ENCODE measurements around the gene TMEM250. TPM values are rescaled to one million over a fixed set of nuclear protein-coding genes. Genes with fewer than 3 reads are reported as not detected.
A peak's percentile ranks its signal among the peaks of the same experiment; 100 is the strongest.

Gene TMEM250
- polyA plus RNA-seq, 1 donor = 36.2 TPM

- Histone ChIP-seq H3K27ac (ENCODE audit: low read length) (no peak overlapping the region), H3K4me3 (ENCODE audit: low read length) (peak overlapping the region; percentile 25), H3K4me1 (ENCODE audit: control insufficient read depth, insufficient read depth, low read length) (peaks cover 30% of the 10 kb centered on the region), H3K36me3 (ENCODE audit: control insufficient read depth, insufficient read depth, low read length) (peaks cover 11% of the 10 kb centered on the region), H3K9me3 (ENCODE audit: control insufficient read depth, low read depth, low read length) (no peaks in the 10 kb centered on the region), H3K27me3 (ENCODE audit: control insufficient read depth, insufficient read depth, low read length) (peaks cover 3% of the 10 kb centered on the region)
- no CpG with 5 or more reads among the region's 42 CpGs for WGBS (ENCODE audit: insufficient coverage, low lambda C conversion rate)
- no peak for DNase-seq
These were observed 8.3 kb downstream of the TMEM250 start for GRCh38 chr9:136110082-136111061.

- DNase-seq = peak; percentile 89 to 93
- H3K4me3 ChIP-seq (ENCODE audit: low read length) = peak overlapping the region; percentile 39
- no peaks in the 10 kb centered on the region for H3K9me3 ChIP-seq (ENCODE audit: control insufficient read depth, low read depth, low read length)
- peaks cover 3% of the 10 kb centered on the region for H3K27me3 ChIP-seq (ENCODE audit: control insufficient read depth, insufficient read depth, low read length)
- no CpG with 5 or more reads among the region's 48 CpGs for WGBS (ENCODE audit: insufficient coverage, low lambda C conversion rate)
- peak overlapping the region; percentile 65 for H3K27ac ChIP-seq (ENCODE audit: low read length)
- H3K4me1 ChIP-seq (ENCODE audit: control insufficient read depth, insufficient read depth, low read length) = peaks cover 28% of the 10 kb centered on the region
- H3K36me3 ChIP-seq (ENCODE audit: control insufficient read depth, insufficient read depth, low read length) = peaks cover 7% of the 10 kb centered on the region
These were observed 9.2 kb downstream of the TMEM250 start for GRCh38 chr9:136109351-136110081.

DNA sequence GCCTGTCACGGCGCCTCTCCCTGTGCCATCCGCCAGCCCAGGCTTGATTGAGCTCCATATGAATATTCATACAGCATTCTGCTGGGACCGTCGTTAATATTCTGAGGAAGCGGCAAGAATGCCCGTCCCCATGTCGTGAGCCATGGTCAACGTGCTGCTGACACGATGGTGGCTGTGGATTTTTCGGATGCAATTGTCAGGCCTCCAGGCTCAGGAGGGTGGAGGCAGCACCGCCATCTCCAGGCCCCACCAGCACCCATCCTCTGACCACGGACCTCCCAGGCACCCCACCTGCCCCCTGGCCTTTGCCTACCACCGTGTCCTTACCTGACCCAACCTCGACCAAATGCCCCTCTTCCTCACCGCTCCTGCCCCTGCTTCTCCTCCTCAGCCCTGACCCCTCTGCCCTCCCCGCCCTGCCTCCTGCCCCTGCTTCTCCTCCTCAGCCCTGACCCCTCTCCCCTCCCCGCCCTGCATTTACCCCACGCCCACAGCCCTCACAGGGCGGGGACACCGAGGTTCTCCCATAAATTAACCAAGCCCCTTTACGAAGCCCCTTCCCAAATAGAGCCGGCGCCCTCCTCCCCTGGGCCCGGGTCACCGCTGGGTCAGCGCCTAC lies 9.9 kb downstream of the TMEM250 start:
- peaks cover 2% of the 10 kb centered on the region for H3K36me3 ChIP-seq (ENCODE audit: control insufficient read depth, insufficient read depth, low read length)
- DNase-seq = no peak
- H3K27me3 ChIP-seq (ENCODE audit: control insufficient read depth, insufficient read depth, low read length) = peaks cover 3% of the 10 kb centered on the region
- H3K4me1 ChIP-seq (ENCODE audit: control insufficient read depth, insufficient read depth, low read length) = peaks cover 27% of the 10 kb centered on the region
- H3K9me3 ChIP-seq (ENCODE audit: control insufficient read depth, low read depth, low read length) = no peaks in the 10 kb centered on the region
- peak overlapping the region; percentile 39 for H3K4me3 ChIP-seq (ENCODE audit: low read length)
- peak overlapping the region; percentile 65 for H3K27ac ChIP-seq (ENCODE audit: low read length)
- no CpG with 5 or more reads among the region's 27 CpGs for WGBS (ENCODE audit: insufficient coverage, low lambda C conversion rate)

GRCh38 chr9:136107953-136108647 lies 10.6 kb downstream of the TMEM250 start:
- WGBS (ENCODE audit: insufficient coverage, low lambda C conversion rate) = no CpG with 5 or more reads among the region's 29 CpGs
- peaks cover 30% of the 10 kb centered on the region for H3K4me1 ChIP-seq (ENCODE audit: control insufficient read depth, insufficient read depth, low read length)
- peaks cover 3% of the 10 kb centered on the region for H3K27me3 ChIP-seq (ENCODE audit: control insufficient read depth, insufficient read depth, low read length)

DNA sequence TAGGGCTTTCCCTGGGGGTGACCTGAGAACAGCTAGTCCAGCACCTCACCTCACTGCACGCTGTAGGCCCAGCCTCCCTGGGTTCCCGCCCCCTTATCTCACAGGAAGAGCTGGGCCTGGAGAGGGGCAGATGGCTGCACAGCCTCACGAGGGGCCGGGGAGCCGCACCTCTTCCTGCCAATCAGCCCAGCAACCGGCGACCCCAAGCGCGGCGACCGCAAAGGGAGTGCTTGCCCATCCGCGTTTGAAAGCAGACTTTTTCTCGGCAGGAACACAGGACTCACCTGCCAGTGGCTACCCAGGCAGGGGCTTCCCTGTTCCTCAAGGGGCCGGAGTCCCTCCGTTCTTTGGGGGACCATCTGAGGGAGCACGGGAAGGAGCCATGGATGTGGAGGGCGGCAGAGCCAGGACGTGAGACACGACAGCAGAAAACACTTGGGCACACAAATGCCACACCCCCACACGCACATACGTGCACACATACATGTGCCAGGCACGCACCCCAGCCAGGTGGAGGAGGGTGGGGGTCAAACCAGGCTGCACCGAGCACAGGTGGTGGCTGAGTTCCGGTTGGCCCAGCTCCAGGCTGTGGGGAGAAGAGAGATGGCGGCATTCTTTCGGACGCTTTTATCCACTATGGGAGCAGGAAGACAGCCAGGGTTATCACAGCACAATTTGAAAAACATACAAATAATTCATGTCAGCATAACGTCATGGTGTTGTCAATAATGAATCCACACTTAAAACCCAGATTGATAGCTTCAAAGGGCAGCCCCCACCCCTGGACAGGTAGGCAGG lies 11.3 kb downstream of the TMEM250 start:
- Histone ChIP-seq H3K27ac (ENCODE audit: low read length) (no peak overlapping the region), H3K4me1 (ENCODE audit: control insufficient read depth, insufficient read depth, low read length) (peaks cover 30% of the 10 kb centered on the region), H3K9me3 (ENCODE audit: control insufficient read depth, low read depth, low read length) (no peaks in the 10 kb centered on the region), H3K27me3 (ENCODE audit: control insufficient read depth, insufficient read depth, low read length) (peaks cover 3% of the 10 kb centered on the region), H3K36me3 (ENCODE audit: control insufficient read depth, insufficient read depth, low read length) (no peaks in the 10 kb centered on the region), H3K4me3 (ENCODE audit: low read length) (no peak overlapping the region)
- no CpG with 5 or more reads among the region's 29 CpGs for WGBS (ENCODE audit: insufficient coverage, low lambda C conversion rate)
- DNase-seq = peak in 1 of 2 donors; percentile 29

More at GRCh38 chr9:136107953-136108647, 10.6 kb downstream of the TMEM250 start:
- Histone ChIP-seq H3K36me3 (ENCODE audit: control insufficient read depth, insufficient read depth, low read length) (peaks cover under 1% of the 10 kb centered on the region), H3K27ac (ENCODE audit: low read length) (no peak overlapping the region), H3K9me3 (ENCODE audit: control insufficient read depth, low read depth, low read length) (no peaks in the 10 kb centered on the region), H3K4me3 (ENCODE audit: low read length) (no peak overlapping the region)
- DNase-seq = no peak

DNA sequence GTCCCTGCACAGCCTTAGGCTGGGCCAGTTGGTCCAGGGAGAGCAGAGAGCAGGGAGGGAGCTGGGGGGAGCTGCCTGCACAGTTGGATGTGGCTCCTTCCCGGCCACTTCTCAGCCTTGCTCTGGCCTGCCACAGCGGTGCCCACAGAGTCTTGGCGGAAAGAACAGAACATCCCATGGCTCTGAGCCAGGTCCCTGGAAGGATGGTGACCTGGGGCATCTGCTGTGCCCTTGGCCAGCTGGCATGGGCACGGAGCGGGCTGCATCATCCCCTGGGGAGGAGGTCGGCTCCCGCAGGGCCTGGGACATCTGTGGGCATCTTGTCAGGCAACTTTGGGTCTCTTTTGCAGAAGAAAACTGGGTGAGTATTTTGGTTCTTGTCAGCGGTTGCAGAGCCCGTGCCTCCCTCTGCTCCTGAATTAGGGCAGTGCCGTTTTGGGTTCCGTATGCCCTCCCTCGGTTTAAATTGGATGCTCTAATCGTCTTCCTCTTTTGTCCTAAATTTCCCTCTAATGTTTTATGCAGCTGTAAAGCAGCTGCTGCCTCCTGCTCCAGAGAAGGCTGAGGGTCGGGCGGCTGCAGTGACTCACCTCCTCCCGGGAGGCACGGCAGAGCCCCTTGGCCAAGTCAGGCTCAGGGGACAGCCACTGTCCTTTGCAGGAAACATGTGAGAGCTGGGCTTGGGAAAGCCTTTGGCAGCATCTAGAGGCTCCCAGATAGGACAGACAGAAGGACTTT lies 13.1 kb downstream of the TMEM250 start:
- Histone ChIP-seq H3K9me3 (ENCODE audit: control insufficient read depth, low read depth, low read length) (no peaks in the 10 kb centered on the region), H3K36me3 (ENCODE audit: control insufficient read depth, insufficient read depth, low read length) (no peaks in the 10 kb centered on the region), H3K4me1 (ENCODE audit: control insufficient read depth, insufficient read depth, low read length) (peaks cover 28% of the 10 kb centered on the region), H3K27ac (ENCODE audit: low read length) (no peak overlapping the region), H3K27me3 (ENCODE audit: control insufficient read depth, insufficient read depth, low read length) (peaks cover 3% of the 10 kb centered on the region), H3K4me3 (ENCODE audit: low read length) (no peak overlapping the region)
- DNase-seq = no peak
- WGBS (ENCODE audit: insufficient coverage, low lambda C conversion rate) = 93% methylated on average over 5 of the region's 17 CpGs

DNA sequence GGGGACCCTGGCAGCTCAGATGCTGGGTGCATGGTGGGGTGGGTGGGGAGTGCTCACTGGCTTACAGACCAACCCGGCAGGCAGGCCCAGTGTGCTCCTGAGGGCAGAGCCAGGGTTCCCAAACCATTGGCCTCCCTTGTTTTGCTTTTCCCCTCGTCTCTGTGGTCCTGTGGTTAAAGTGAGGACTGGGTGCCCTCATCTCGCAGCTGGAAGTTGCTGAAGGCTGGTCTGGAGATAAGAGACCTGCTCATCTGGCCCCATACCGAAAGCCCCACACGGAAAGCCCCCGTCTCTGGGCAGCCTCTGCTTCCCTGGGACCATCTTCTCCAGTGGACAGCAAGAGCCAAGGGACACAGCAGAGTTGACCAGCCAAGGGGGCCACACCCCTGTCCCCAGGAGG lies 13.8 kb downstream of the TMEM250 start:
- H3K4me1 ChIP-seq (ENCODE audit: control insufficient read depth, insufficient read depth, low read length) = peaks cover 27% of the 10 kb centered on the region
- no peak for DNase-seq
- no peak overlapping the region for H3K4me3 ChIP-seq (ENCODE audit: low read length)
- WGBS (ENCODE audit: insufficient coverage, low lambda C conversion rate) = no CpG with 5 or more reads among the region's 6 CpGs
- no peak overlapping the region for H3K27ac ChIP-seq (ENCODE audit: low read length)
- no peaks in the 10 kb centered on the region for H3K36me3 ChIP-seq (ENCODE audit: control insufficient read depth, insufficient read depth, low read length)
- no peaks in the 10 kb centered on the region for H3K27me3 ChIP-seq (ENCODE audit: control insufficient read depth, insufficient read depth, low read length)
- H3K9me3 ChIP-seq (ENCODE audit: control insufficient read depth, low read depth, low read length) = no peaks in the 10 kb centered on the region

GRCh38 chr9:136104488-136104800 lies 14.2 kb downstream of the TMEM250 start:
- Histone ChIP-seq H3K36me3 (ENCODE audit: control insufficient read depth, insufficient read depth, low read length) (no peaks in the 10 kb centered on the region), H3K27me3 (ENCODE audit: control insufficient read depth, insufficient read depth, low read length) (no peaks in the 10 kb centered on the region), H3K4me1 (ENCODE audit: control insufficient read depth, insufficient read depth, low read length) (peaks cover 26% of the 10 kb centered on the region), H3K9me3 (ENCODE audit: control insufficient read depth, low read depth, low read length) (no peaks in the 10 kb centered on the region), H3K27ac (ENCODE audit: low read length) (no peak overlapping the region), H3K4me3 (ENCODE audit: low read length) (no peak overlapping the region)
- no peak for DNase-seq
- WGBS (ENCODE audit: insufficient coverage, low lambda C conversion rate) = no CpG with 5 or more reads among the region's 1 CpG
